MM.1S (cell line): ENCODE results near the gene FAM20C.

Source experiments
- EZH2phosphoT487 ChIP-seq: fragments of 300-600 bp; sonication (generic); IDR thresholded peaks from 2 replicates; pipeline ENCODE4 v1.6.1; 2018; ENCODE audit warnings: antibody characterized with exemption, low read length
- TF ChIP-seq, protein P1 (sequence below): fragments of 300-600 bp; sonication (generic); IDR thresholded peaks from 2 replicates; pipeline ENCODE4 v1.5.1; 2016; ENCODE audit warnings: antibody characterized with exemption, low read length, mixed read lengths

DNA sequence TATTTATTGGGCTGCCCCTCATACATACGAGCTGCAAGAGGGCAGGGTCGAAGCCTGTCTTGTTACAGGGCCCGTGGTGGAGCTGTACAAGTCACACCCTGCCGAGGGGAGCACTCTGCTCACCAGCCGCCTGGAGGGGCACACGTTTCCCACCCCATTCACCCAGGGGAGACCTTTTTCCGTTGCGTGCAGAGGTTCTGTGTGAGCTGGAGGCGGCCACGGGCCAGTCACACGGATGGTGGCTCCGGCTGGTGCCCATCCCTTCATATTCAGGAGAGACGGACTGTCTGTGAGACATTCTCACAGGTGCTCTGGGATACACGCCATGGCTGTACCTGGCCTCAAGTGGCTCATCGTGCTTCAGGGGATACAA, 47.9 kb upstream of the FAM20C start:
- TF ChIP-seq, protein P1, sequence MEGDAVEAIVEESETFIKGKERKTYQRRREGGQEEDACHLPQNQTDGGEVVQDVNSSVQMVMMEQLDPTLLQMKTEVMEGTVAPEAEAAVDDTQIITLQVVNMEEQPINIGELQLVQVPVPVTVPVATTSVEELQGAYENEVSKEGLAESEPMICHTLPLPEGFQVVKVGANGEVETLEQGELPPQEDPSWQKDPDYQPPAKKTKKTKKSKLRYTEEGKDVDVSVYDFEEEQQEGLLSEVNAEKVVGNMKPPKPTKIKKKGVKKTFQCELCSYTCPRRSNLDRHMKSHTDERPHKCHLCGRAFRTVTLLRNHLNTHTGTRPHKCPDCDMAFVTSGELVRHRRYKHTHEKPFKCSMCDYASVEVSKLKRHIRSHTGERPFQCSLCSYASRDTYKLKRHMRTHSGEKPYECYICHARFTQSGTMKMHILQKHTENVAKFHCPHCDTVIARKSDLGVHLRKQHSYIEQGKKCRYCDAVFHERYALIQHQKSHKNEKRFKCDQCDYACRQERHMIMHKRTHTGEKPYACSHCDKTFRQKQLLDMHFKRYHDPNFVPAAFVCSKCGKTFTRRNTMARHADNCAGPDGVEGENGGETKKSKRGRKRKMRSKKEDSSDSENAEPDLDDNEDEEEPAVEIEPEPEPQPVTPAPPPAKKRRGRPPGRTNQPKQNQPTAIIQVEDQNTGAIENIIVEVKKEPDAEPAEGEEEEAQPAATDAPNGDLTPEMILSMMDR: no peak
- TF ChIP-seq EZH2phosphoT487: no peak
